CD14-positive monocyte (primary cell): Measurements from ENCODE around the gene PLPP7. TPM values are rescaled to one million over a fixed set of nuclear protein-coding genes. Genes with fewer than 3 reads are reported as not detected.

ENCODE experiments used
- DNase-seq, 3 donors: peaks; one replicate each; pipeline ENCODE4 v3.0.0-alpha.2; 2011 to 2022
- H2AFZ ChIP-seq: 2 replicates; pipeline ENCODE4 v1.6.0; 2012; ENCODE audit warnings: mild to moderate bottlenecking, low read depth, low read length, inconsistent platforms; ENCODE audit not compliant: insufficient read depth, poor library complexity, severe bottlenecking
- H3K27ac ChIP-seq, 2 donors: 1 replicate in 1 of 2; 2 replicates in 1 of 2; pipeline ENCODE4 v1.5.1; 2012 to 2013; ENCODE audit warnings: low read length in 2 of 2, control low read depth in 1 of 2, inconsistent platforms in 1 of 2, low read depth in 1 of 2, mild to moderate bottlenecking in 1 of 2
- H3K27me3 ChIP-seq, 2 donors: one replicate each; pipeline versions ENCODE4 v1.6.0 to v1.6.1; 2011 to 2013; ENCODE audit warnings: low read length in 2 of 2; ENCODE audit not compliant: control insufficient read depth in 2 of 2, insufficient read depth in 2 of 2
- H3K36me3 ChIP-seq, 2 donors: replicated peaks in 1 of 2; 1 replicate in 1 of 2; 2 replicates in 1 of 2; pipeline versions ENCODE4 v1.5.1 to v1.6.1; 2012 to 2013; ENCODE audit warnings: low read length in 2 of 2, control low read depth in 1 of 2, inconsistent platforms in 1 of 2, mild to moderate bottlenecking in 1 of 2; ENCODE audit not compliant: insufficient read depth in 2 of 2, control insufficient read depth in 1 of 2
- H3K4me1 ChIP-seq, 2 donors: 1 replicate in 1 of 2; 2 replicates in 1 of 2; pipeline versions ENCODE4 v1.5.1 to v1.6.1; 2012 to 2013; ENCODE audit warnings: low read length in 2 of 2, control low read depth in 1 of 2, inconsistent platforms in 1 of 2, mild to moderate bottlenecking in 1 of 2, moderate library complexity in 1 of 2; ENCODE audit not compliant: insufficient read depth in 2 of 2, control insufficient read depth in 1 of 2
- H3K4me2 ChIP-seq: replicated peaks from 2 replicates; pipeline ENCODE3; 2012; ENCODE audit warnings: low read length, moderate library complexity, mild to moderate bottlenecking; ENCODE audit not compliant: poor library complexity, severe bottlenecking; ENCODE audit errors: extremely low read depth
- H3K4me3 ChIP-seq, 3 experiments: fragments of 200-600 bp in 1 of 3; sonication (generic) in 1 of 3; replicated peaks in 1 of 3; 1 replicate in 2 of 3; 2 replicates in 1 of 3; pipeline ENCODE4 v1.5.1; 2011 to 2013; ENCODE audit warnings: low read length in 3 of 3, mild to moderate bottlenecking in 3 of 3, control low read depth in 2 of 3, low read depth in 2 of 3, inconsistent platforms in 1 of 3, moderate library complexity in 1 of 3
- H3K79me2 ChIP-seq: 2 replicates; pipeline ENCODE4 v1.6.0; 2012; ENCODE audit warnings: mild to moderate bottlenecking, control low read depth, inconsistent platforms, low read length, moderate library complexity; ENCODE audit not compliant: insufficient read depth
- H3K9ac ChIP-seq: 2 replicates; pipeline ENCODE4 v1.6.0; 2017; ENCODE audit warnings: low read length, mild to moderate bottlenecking; ENCODE audit not compliant: insufficient read depth, poor library complexity, severe bottlenecking
- H3K9me3 ChIP-seq, 2 donors: replicated peaks in 1 of 2; 1 replicate in 1 of 2; 2 replicates in 1 of 2; pipeline versions ENCODE4 v1.5.1 to v1.6.1; 2012 to 2013; ENCODE audit warnings: low read length in 2 of 2, control low read depth in 1 of 2; ENCODE audit not compliant: control insufficient read depth in 1 of 2, insufficient read depth in 1 of 2
- H4K20me1 ChIP-seq: 2 replicates; pipeline ENCODE4 v1.6.0; 2012; ENCODE audit warnings: mild to moderate bottlenecking, low read length, control low read depth, moderate library complexity; ENCODE audit not compliant: insufficient read depth
- H3K27ac Mint-ChIP-seq, 7 donors: one replicate each; pipeline ENCODE4 v1.8.0; 2020; ENCODE audit warnings: mild to moderate bottlenecking in 7 of 7, mixed read lengths in 7 of 7, moderate library complexity in 6 of 7, inconsistent platforms in 2 of 7
- H3K27me3 Mint-ChIP-seq, 3 donors: one replicate each; pipeline ENCODE4 v1.8.0; 2021 to 2022; ENCODE audit warnings: low read depth in 3 of 3, mild to moderate bottlenecking in 3 of 3, mixed read lengths in 3 of 3, moderate library complexity in 3 of 3, inconsistent platforms in 1 of 3
- H3K36me3 Mint-ChIP-seq, 2 donors: one replicate each; pipeline ENCODE4 v1.8.0; 2020; ENCODE audit warnings: mixed read lengths in 2 of 2, inconsistent platforms in 1 of 2, mild to moderate bottlenecking in 1 of 2
- H3K4me1 Mint-ChIP-seq: one replicate; pipeline ENCODE4 v1.8.0; 2020; ENCODE audit warnings: mild to moderate bottlenecking, mixed read lengths
- H3K4me3 Mint-ChIP-seq, 2 donors: one replicate each; pipeline ENCODE4 v1.8.0; 2020; ENCODE audit warnings: mild to moderate bottlenecking in 2 of 2, mixed read lengths in 2 of 2, moderate library complexity in 1 of 2
- H3K9me3 Mint-ChIP-seq, 7 donors: one replicate each; pipeline ENCODE4 v1.8.0; 2020 to 2022; ENCODE audit warnings: mixed read lengths in 7 of 7, mild to moderate bottlenecking in 6 of 7, moderate library complexity in 6 of 7, inconsistent platforms in 2 of 7
- WGBS: methylation state at CpG from one replicate; pipeline ENCODE4 v1.1.5; 2013; ENCODE audit warnings: missing lambda C conversion rate; ENCODE audit not compliant: insufficient coverage; 5-methylcytosine and 5-hydroxymethylcytosine counted together
- intact Hi-C, 2 donors: fragments of 100-400 bp; cut with micrococcal nuclease; formaldehyde crosslinking; loops; one replicate each; pipeline versions ENCODE4 v1.15.0 to v1.15.1; 2023
- polyA plus RNA-seq, 3 donors: library from polyadenylated mRNA; depleted of rRNA in 1 of 3; unstranded in 2 of 3; stranded (reverse) in 1 of 3; fragments of 300-500 nt in 2 of 3; fragments of >200 nt in 1 of 3; fragmentation: Illumina TruSeq in 2 of 3; gene quantifications; 1 replicate in 2 of 3; 2 replicates in 1 of 3; pipeline ENCODE4 v1.2.3, GENCODE V29; 2012 to 2021
- TF ChIP-seq, protein P1 (sequence below): fragments of 200-600 bp; IDR thresholded peaks from one replicate; pipeline ENCODE4 v1.8.0; 2022; ENCODE audit warnings: antibody characterized with exemption, mild to moderate bottlenecking

PLPP7 gene
- polyA plus RNA-seq, 3 donors: 1.1 to 3.1 (median 1.5) TPM

DNA sequence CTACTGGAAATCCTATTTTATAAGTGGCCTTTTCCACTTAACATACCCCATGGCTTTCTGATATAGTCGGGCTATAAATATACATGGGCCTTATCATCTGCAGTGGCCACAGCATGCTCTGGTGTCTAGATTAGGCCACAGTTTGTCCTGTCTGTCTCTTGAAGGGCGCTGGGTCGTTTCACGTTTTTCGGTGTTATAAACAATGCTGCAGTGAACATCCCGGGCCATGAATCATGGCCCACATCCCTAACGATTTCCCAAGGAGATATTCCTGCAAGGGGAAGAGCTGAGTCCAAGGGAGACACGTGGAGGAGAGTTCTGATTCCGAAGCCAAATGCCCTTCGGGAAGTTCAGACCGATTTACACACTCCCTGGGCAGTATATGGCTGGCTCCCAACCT is 8.4 kb downstream of the PLPP7 start:
- no peaks in the 10 kb centered on the region for H3K4me1 ChIP-seq
- Mint-ChIP-seq H3K36me3 (no peaks in the 10 kb centered on the region), H3K27ac (no peak overlapping the region), H3K4me3 (no peak overlapping the region), H3K27me3 (peaks cover 1 to 4% (median 2%) of the 10 kb centered on the region in 3 donors), H3K9me3 (peaks cover 0 to 4% (median 0%) of the 10 kb centered on the region in 7 donors), H3K4me1 (no peaks in the 10 kb centered on the region)
- H3K9ac ChIP-seq: no peak overlapping the region
- DNase-seq: no peak
- H3K36me3 ChIP-seq: no peaks in the 10 kb centered on the region
- H3K4me3 ChIP-seq: no peak overlapping the region
- no peak overlapping the region for H2AFZ ChIP-seq
- H3K9me3 ChIP-seq: no peaks in the 10 kb centered on the region
- no peak overlapping the region for H3K4me2 ChIP-seq
- 92% methylated on average over 11 of the region's 11 CpGs for WGBS
- H3K27me3 ChIP-seq: no peaks in the 10 kb centered on the region
- H3K27ac ChIP-seq: no peak overlapping the region
- H3K79me2 ChIP-seq: no peaks in the 10 kb centered on the region
- intact Hi-C loops: no loop called here
- H4K20me1 ChIP-seq: no peaks in the 10 kb centered on the region
- TF ChIP-seq, protein P1, sequence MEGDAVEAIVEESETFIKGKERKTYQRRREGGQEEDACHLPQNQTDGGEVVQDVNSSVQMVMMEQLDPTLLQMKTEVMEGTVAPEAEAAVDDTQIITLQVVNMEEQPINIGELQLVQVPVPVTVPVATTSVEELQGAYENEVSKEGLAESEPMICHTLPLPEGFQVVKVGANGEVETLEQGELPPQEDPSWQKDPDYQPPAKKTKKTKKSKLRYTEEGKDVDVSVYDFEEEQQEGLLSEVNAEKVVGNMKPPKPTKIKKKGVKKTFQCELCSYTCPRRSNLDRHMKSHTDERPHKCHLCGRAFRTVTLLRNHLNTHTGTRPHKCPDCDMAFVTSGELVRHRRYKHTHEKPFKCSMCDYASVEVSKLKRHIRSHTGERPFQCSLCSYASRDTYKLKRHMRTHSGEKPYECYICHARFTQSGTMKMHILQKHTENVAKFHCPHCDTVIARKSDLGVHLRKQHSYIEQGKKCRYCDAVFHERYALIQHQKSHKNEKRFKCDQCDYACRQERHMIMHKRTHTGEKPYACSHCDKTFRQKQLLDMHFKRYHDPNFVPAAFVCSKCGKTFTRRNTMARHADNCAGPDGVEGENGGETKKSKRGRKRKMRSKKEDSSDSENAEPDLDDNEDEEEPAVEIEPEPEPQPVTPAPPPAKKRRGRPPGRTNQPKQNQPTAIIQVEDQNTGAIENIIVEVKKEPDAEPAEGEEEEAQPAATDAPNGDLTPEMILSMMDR: no peak

DNA sequence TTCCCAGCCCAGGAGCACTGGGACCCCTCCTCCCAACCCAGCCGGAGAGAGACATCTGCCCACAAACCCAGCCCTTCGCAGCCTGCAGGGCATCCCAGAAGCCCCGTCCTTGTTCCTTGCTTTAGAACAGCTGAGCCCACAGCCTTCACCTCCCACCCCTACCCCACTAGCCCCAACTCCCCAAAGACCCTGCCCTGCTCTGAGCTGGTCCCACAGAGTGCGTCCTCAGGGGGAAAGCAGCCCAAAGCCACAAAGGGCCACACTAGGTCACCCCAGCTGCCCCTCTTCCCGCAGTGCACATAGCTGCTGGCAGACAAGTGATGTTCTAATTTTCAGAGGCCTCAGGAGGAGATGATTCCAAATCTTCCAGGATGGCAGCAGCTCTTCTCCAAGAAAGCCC is 8.8 kb downstream of the PLPP7 start:
- Histone ChIP-seq H2AFZ (no peak overlapping the region), H3K9ac (no peak overlapping the region), H3K27me3 (no peaks in the 10 kb centered on the region), H3K4me3 (no peak overlapping the region), H3K4me2 (no peak overlapping the region), H3K4me1 (no peaks in the 10 kb centered on the region), H3K9me3 (no peaks in the 10 kb centered on the region), H3K79me2 (no peaks in the 10 kb centered on the region), H3K27ac (no peak overlapping the region), H3K36me3 (no peaks in the 10 kb centered on the region), H4K20me1 (no peaks in the 10 kb centered on the region)
- H3K4me1 Mint-ChIP-seq: no peaks in the 10 kb centered on the region
- peaks cover 1 to 4% (median 2%) of the 10 kb centered on the region in 3 donors for H3K27me3 Mint-ChIP-seq
- intact Hi-C loops: no loop called here
- no peak overlapping the region for H3K4me3 Mint-ChIP-seq
- 90% methylated on average over 4 of the region's 5 CpGs for WGBS
- TF ChIP-seq, protein P1: no peak
- H3K27ac Mint-ChIP-seq: no peak overlapping the region
- no peaks in the 10 kb centered on the region for H3K36me3 Mint-ChIP-seq
- no peak for DNase-seq
- peaks cover 0 to 4% (median 0%) of the 10 kb centered on the region in 7 donors for H3K9me3 Mint-ChIP-seq
